Superior temporal gyrus (tissue), 1 donor: Measurements from ENCODE around the gene RMDN2.

ENCODE experiments used
- DNase-seq: peaks from one replicate; pipeline ENCODE4 v3.0.0-alpha.2; 2016; ENCODE audit errors: extremely low spot score

Gene RMDN2

GRCh38 chr2:38039121-38039910 is 114.2 kb downstream of the RMDN2 start:
- DNase-seq: no peak

GRCh38 chr2:38045811-38046210 is 120.7 kb downstream of the RMDN2 start:
- no peak for DNase-seq

- DNase-seq: no peak
Measured at GRCh38 chr2:38056216-38056615, 131.1 kb downstream of the RMDN2 start.

- no peak for DNase-seq
Measured at GRCh38 chr2:38057651-38058410, 132.7 kb downstream of the RMDN2 start.

- no peak for DNase-seq
Measured at GRCh38 chr2:38060236-38061018, 135.3 kb downstream of the RMDN2 start.

- no peak for DNase-seq
Measured at GRCh38 chr2:38064801-38065501, 139.9 kb downstream of the RMDN2 start.

GRCh38 chr2:38065502-38066135 is 140.5 kb downstream of the RMDN2 start:
- no peak for DNase-seq

- DNase-seq: no peak
Measured at GRCh38 chr2:38066421-38067115, 141.5 kb downstream of the RMDN2 start.
